A549 (cell line): Measurements from ENCODE around the gene MAX. TPM values are rescaled to one million over a fixed set of nuclear protein-coding genes. Genes with fewer than 3 reads are reported as not detected.

Source experiments
- ATAC-seq, 2 experiments: fragments of 200-7000 bp in 1 of 2; fragments of >200 bp in 1 of 2; cut with Nextera tagmentation in 1 of 2; cut with Tn5 transposase in 1 of 2; 3 replicates each; pipeline versions ENCODE4 v1.8.0 to v1.9.1; 2018 to 2020; ENCODE audit warnings: mild to moderate bottlenecking in 1 of 2, moderate library complexity in 1 of 2
- CTCF ChIA-PET: fragments of 300-600 bp; sonication (Branson Sonifier 250); formaldehyde crosslinking; extraction: SDS; loops from one replicate; lab custom pipeline; 2021; ENCODE audit warnings: antibody characterized with exemption, inconsistent platforms; lab: Yijun Ruan, JAX
- POLR2A ChIA-PET: fragments of 350-600 bp; formaldehyde crosslinking; extraction: SDS; loops from one replicate; lab custom pipeline; 2021; ENCODE audit warnings: antibody characterized with exemption, inconsistent platforms; lab: Yijun Ruan, JAX
- DNase-seq, 2 experiments: peaks; one replicate each; pipeline versions ENCODE4 v3.0.0 to v3.0.0-alpha.2; 2011 to 2016; ENCODE audit warnings: low read depth in 1 of 2, low spot score in 1 of 2
- FAIRE-seq: peaks from 2 replicates; lab custom pipeline; 2011; peaks lifted over from hg19 to GRCh38; lab: Jason Lieb, UNC
- H3K27ac ChIP-seq, 2 experiments: fragments of >200 bp; sonication (Bioruptor Twin); formaldehyde crosslinking; 3 replicates each; pipeline ENCODE4 v1.5.1; 2016 to 2017
- H3K4me1 ChIP-seq: fragments of >200 bp; sonication (Bioruptor Twin); formaldehyde crosslinking; 3 replicates; pipeline ENCODE4 v1.6.1; 2016
- H3K4me2 ChIP-seq: fragments of >200 bp; sonication (Bioruptor Twin); formaldehyde crosslinking; 3 replicates; pipeline ENCODE4 v1.6.1; 2016
- H3K4me3 ChIP-seq: fragments of >200 bp; sonication (Bioruptor Twin); formaldehyde crosslinking; 3 replicates; pipeline ENCODE4 v1.5.1; 2016
- H3K9me3 ChIP-seq: fragments of >200 bp; sonication (Bioruptor Twin); formaldehyde crosslinking; 3 replicates; pipeline ENCODE4 v1.6.1; 2016
- ATOH8 ChIP-seq: fragments of 250-450 bp; sonication (Bioruptor Pico); IDR thresholded peaks from 2 replicates; pipeline ENCODE4 v1.5.0; 2020; ENCODE audit warnings: low read depth, mild to moderate bottlenecking, moderate library complexity
- CEBPB ChIP-seq, 2 experiments: fragments of >200 bp in 1 of 2; sonication (Bioruptor Twin) in 1 of 2; formaldehyde crosslinking in 1 of 2; IDR thresholded peaks; 2 replicates each; pipeline ENCODE4 v1.6.1; 2012 to 2016
- CHD2 ChIP-seq: fragments of 150-350 bp; IDR thresholded peaks from 2 replicates; pipeline ENCODE4 v1.6.1; 2014; ENCODE audit warnings: low read length; ENCODE audit not compliant: partially characterized antibody
- CHD4 ChIP-seq: fragments of 200-600 bp; sonication (generic); IDR thresholded peaks from 2 replicates; pipeline ENCODE4 v1.6.1; 2016; ENCODE audit warnings: antibody characterized with exemption, mild to moderate bottlenecking, borderline replicate concordance
- FOSL2 ChIP-seq, 2 experiments: fragments of 450-650 bp in 1 of 2; fragments of >200 bp in 1 of 2; sonication (Bioruptor Twin) in 1 of 2; formaldehyde crosslinking; IDR thresholded peaks; 2 replicates each; pipeline versions ENCODE4 v1.5.0 to v1.6.1; 2016 to 2020; ENCODE audit warnings: mild to moderate bottlenecking in 1 of 2, moderate library complexity in 1 of 2
- FOXS1 ChIP-seq: fragments of 250-450 bp; sonication (Bioruptor Pico); IDR thresholded peaks from 2 replicates; pipeline ENCODE4 v1.5.0; 2020; ENCODE audit warnings: mild to moderate bottlenecking, moderate library complexity
- HDAC2 ChIP-seq: fragments of 200-600 bp; sonication (generic); IDR thresholded peaks from 2 replicates; pipeline ENCODE4 v1.6.1; 2016
- HOXA7 ChIP-seq: fragments of 250-450 bp; sonication (Bioruptor Pico); IDR thresholded peaks from 2 replicates; pipeline ENCODE4 v1.5.0; 2020; ENCODE audit warnings: mild to moderate bottlenecking, moderate library complexity
- KDM1A ChIP-seq: fragments of 200-600 bp; sonication (generic); IDR thresholded peaks from 2 replicates; pipeline ENCODE4 v1.6.1; 2016; ENCODE audit warnings: low read depth, mild to moderate bottlenecking
- KDM5A ChIP-seq: fragments of 200-600 bp; sonication (generic); IDR thresholded peaks from 2 replicates; pipeline ENCODE4 v1.6.1; 2016; ENCODE audit warnings: antibody characterized with exemption, mild to moderate bottlenecking
- NFE2L2 ChIP-seq: fragments of 150-350 bp; conservative IDR thresholded peaks from 2 replicates; pipeline ENCODE4 v1.6.1; 2014; ENCODE audit warnings: low read length
- NPAS2 ChIP-seq: fragments of 250-450 bp; sonication (Bioruptor Pico); IDR thresholded peaks from 2 replicates; pipeline ENCODE4 v1.8.0; 2022; ENCODE audit warnings: mild to moderate bottlenecking, moderate library complexity, borderline replicate concordance
- PHF8 ChIP-seq: fragments of 200-600 bp; sonication (generic); IDR thresholded peaks from 2 replicates; pipeline ENCODE4 v1.6.1; 2016; ENCODE audit warnings: low read depth, mild to moderate bottlenecking, antibody characterized with exemption, moderate library complexity, borderline replicate concordance
- POLR2A ChIP-seq: IDR thresholded peaks from 2 replicates; pipeline ENCODE4 v1.6.1; 2012; ENCODE audit warnings: mild to moderate bottlenecking, low read length
- POLR2AphosphoS2 ChIP-seq: conservative IDR thresholded peaks from 2 replicates; pipeline ENCODE4 v1.6.1; 2012; ENCODE audit warnings: low read length, improper control_type of control experiment, inconsistent platforms
- RAD21 ChIP-seq, 2 experiments: fragments of >200 bp in 1 of 2; sonication (Bioruptor Twin) in 1 of 2; formaldehyde crosslinking in 1 of 2; IDR thresholded peaks in 1 of 2; conservative IDR thresholded peaks in 1 of 2; 2 replicates in 1 of 2; 3 replicates in 1 of 2; pipeline ENCODE4 v1.6.1; 2012 to 2018; ENCODE audit warnings: inconsistent platforms in 1 of 2
- RARB ChIP-seq: fragments of 250-450 bp; sonication (Bioruptor Pico); IDR thresholded peaks from 2 replicates; pipeline ENCODE4 v1.8.0; 2021; ENCODE audit warnings: mild to moderate bottlenecking, moderate library complexity
- REST ChIP-seq: fragments of 200-600 bp; sonication (generic); IDR thresholded peaks from 2 replicates; pipeline ENCODE4 v1.6.1; 2016; ENCODE audit warnings: antibody characterized with exemption, mild to moderate bottlenecking, moderate library complexity
- RFX5 ChIP-seq: fragments of 450-650 bp; IDR thresholded peaks from 2 replicates; pipeline ENCODE4 v1.7.1; 2014; ENCODE audit warnings: antibody characterized with exemption, mild to moderate bottlenecking, moderate library complexity
- RNF2 ChIP-seq: fragments of 200-600 bp; sonication (generic); IDR thresholded peaks from 2 replicates; pipeline ENCODE4 v1.6.1; 2016; ENCODE audit warnings: low read depth, mild to moderate bottlenecking, antibody characterized with exemption, moderate library complexity, borderline replicate concordance
- SMC3 ChIP-seq: fragments of >200 bp; sonication (Bioruptor Twin); formaldehyde crosslinking; IDR thresholded peaks from 3 replicates; pipeline ENCODE4 v1.6.1; 2018; ENCODE audit warnings: inconsistent platforms
- SREBF2 ChIP-seq: fragments of 450-650 bp; IDR thresholded peaks from 2 replicates; pipeline ENCODE4 v1.6.1; 2014; ENCODE audit warnings: mild to moderate bottlenecking, moderate library complexity
- TP53 ChIP-seq: fragments of 250-450 bp; sonication (Bioruptor Pico); IDR thresholded peaks from 2 replicates; pipeline ENCODE4 v1.5.0; 2021; ENCODE audit warnings: mild to moderate bottlenecking, moderate library complexity
- ZSCAN20 ChIP-seq: fragments of 250-450 bp; sonication (Bioruptor Pico); IDR thresholded peaks from 2 replicates; pipeline ENCODE4 v1.8.0; 2022; ENCODE audit warnings: mild to moderate bottlenecking, moderate library complexity
- WGBS: methylation state at CpG from one replicate; pipeline ENCODE4 v1.1.6; 2017; ENCODE audit errors: missing lambda C conversion rate; 5-methylcytosine and 5-hydroxymethylcytosine counted together
- polyA plus RNA-seq, 4 experiments: library from polyadenylated mRNA; depleted of rRNA in 3 of 4; stranded (reverse); fragments of >200 nt; fragmentation: RNase III in 1 of 4; extraction: RNeasy Plus Mini Kit Qiagen cat#74134 plus additional on column Dnase treatment in 1 of 4; gene quantifications; 2 replicates in 3 of 4; 3 replicates in 1 of 4; pipeline ENCODE4 v1.2.3, GENCODE V29; 2011 to 2017

Gene MAX
- polyA plus RNA-seq, 2 of the 4 experiments (the other 2 are of a cell fraction): 44.0 to 53.2 TPM

GRCh38 chr14:65131301-65131701 lies 29.0 kb upstream of the MAX start:
- no peak for TF ChIP-seq FOSL2 (IDR thresholded peaks at IDR 0.05)
- peak; percentile 16; the same call in 1 of the 2 replicates for TF ChIP-seq FOSL2 (CRISPR knock-in tag; IDR thresholded peaks at IDR 0.05)
- no peak for TF ChIP-seq ZSCAN20 (CRISPR knock-in tag)
- Histone ChIP-seq H3K4me3 (no peak overlapping the region), H3K4me2 (no peak overlapping the region), H3K27ac (no peak overlapping the region), H3K9me3 (no peaks in the 10 kb centered on the region), H3K4me1 (no peaks in the 10 kb centered on the region)
- FAIRE-seq: no peak
- ChIA-PET POLR2A (no interaction called here), CTCF (no interaction called here)
- peak in 1 of 2 experiments; percentile 47; a peak in 1 of 6 replicates for ATAC-seq
- DNase-seq: peak in 1 of 2 experiments; percentile 34
- 61% methylated on average over 7 of the region's 7 CpGs for WGBS

- TF ChIP-seq POLR2AphosphoS2: no peak
- TF ChIP-seq SMC3: no peak
- TF ChIP-seq FOXS1 (CRISPR knock-in tag): no peak
- TF ChIP-seq SREBF2: no peak
- no peak for TF ChIP-seq ZSCAN20 (CRISPR knock-in tag)
- TF ChIP-seq CHD4: no peak
- no peak overlapping the region for H3K27ac ChIP-seq
- FAIRE-seq (no peak), ATAC-seq (no peak), DNase-seq (no peak)
- no peak overlapping the region for H3K4me3 ChIP-seq
- H3K4me2 ChIP-seq: no peak overlapping the region
- CTCF ChIA-PET: interaction anchor here (1.0 to 1.2 kb wide), 2 partner anchors 8 to 10 kb away, joined by 3 to 4 read pairs; no protein-coding TSS in a partner anchor
- POLR2A ChIA-PET: no interaction called here
- H3K4me1 ChIP-seq: no peaks in the 10 kb centered on the region
- 59% methylated on average over 5 of the region's 5 CpGs for WGBS
- H3K9me3 ChIP-seq: no peaks in the 10 kb centered on the region
Observed at GRCh38 chr14:65128096-65128495, 25.8 kb upstream of the MAX start.

GRCh38 chr14:65117769-65118745 lies 15.7 kb upstream of the MAX start:
- DNase-seq (no peak), ATAC-seq (no peak), FAIRE-seq (no peak)
- no peak overlapping the region for H3K4me3 ChIP-seq
- ChIA-PET CTCF (interaction anchor here (0.6 to 1.5 kb wide), 3 partner anchors 10 to 46 kb away, joined by 3 to 4 read pairs (median 3); no protein-coding TSS in a partner anchor), POLR2A (interaction anchor here (0.7 kb wide), 2 partner anchors 16 to 153 kb away, joined by 3 to 6 read pairs; partner anchors contain the start of gene MAX)
- no peak overlapping the region for H3K27ac ChIP-seq
- 55% methylated on average over 15 of the region's 15 CpGs for WGBS
- no peak overlapping the region for H3K4me2 ChIP-seq
- TF ChIP-seq CHD4: no peak
- TF ChIP-seq KDM1A: no peak
- TF ChIP-seq ZSCAN20 (CRISPR knock-in tag): no peak
- TF ChIP-seq PHF8: no peak
- no peak for TF ChIP-seq RFX5
- TF ChIP-seq SREBF2: no peak
- H3K4me1 ChIP-seq: no peaks in the 10 kb centered on the region
- H3K9me3 ChIP-seq: peaks cover 10% of the 10 kb centered on the region; the same call in 2 of the 3 replicates

- H3K9me3 ChIP-seq: no peaks in the 10 kb centered on the region
- no peak for ATAC-seq
- H3K4me3 ChIP-seq: no peak overlapping the region
- no peaks in the 10 kb centered on the region for H3K4me1 ChIP-seq
- no peak overlapping the region for H3K27ac ChIP-seq
- H3K4me2 ChIP-seq: no peak overlapping the region
- FAIRE-seq: no peak
- no peak for DNase-seq
- WGBS: 69% methylated on average over 9 of the region's 9 CpGs
- POLR2A ChIA-PET: no interaction called here
- CTCF ChIA-PET: no interaction called here
- TF ChIP-seq CHD2 (no peak), TP53 (CRISPR knock-in tag) (no peak), CEBPB (IDR thresholded peaks at IDR 0.05) (no peak), REST (no peak), RFX5 (no peak), ATOH8 (CRISPR knock-in tag) (no peak), RAD21 (conservative IDR thresholded peaks at IDR 0.05 in 1 of 2, IDR thresholded peaks at IDR 0.05 in 1 of 2) (no peak), RNF2 (no peak), POLR2A (no peak), NPAS2 (CRISPR knock-in tag) (no peak), SMC3 (no peak), NFE2L2 (no peak), KDM5A (no peak), PHF8 (no peak), HDAC2 (no peak), RARB (CRISPR knock-in tag) (no peak), HOXA7 (CRISPR knock-in tag) (no peak)
Observed at GRCh38 chr14:65115615-65116014, 13.3 kb upstream of the MAX start.
